ENCODE results near the gene TPRX1.
"Not testable (repeated sequence)": the region's sequence is repeated elsewhere in the genome, so short reads cannot be mapped to it uniquely, and the experiment has no call there.

GRCh38 chr19:47771291-47771690 is 33.1 kb downstream of the TPRX1 start:
- TF ChIP-seq POLR2A, CTCF (IDR thresholded peaks at IDR 0.05): not testable (repeated sequence)

Measured in vagina (tissue), 2 donors.